GM18870 (cell line): ENCODE results near the gene EXOC3.
"Not testable (repeated sequence)": the region's sequence is repeated elsewhere in the genome, so short reads cannot be mapped to it uniquely, and the experiment has no call there.

ENCODE experiments used
- ATAC-seq: cut with Tn5 transposase; IDR thresholded peaks from one replicate; pipeline ENCODE4 v1.9.1; 2021; ENCODE audit warnings: moderate library complexity; ENCODE audit not compliant: unreplicated experiment

The EXOC3 gene

DNA sequence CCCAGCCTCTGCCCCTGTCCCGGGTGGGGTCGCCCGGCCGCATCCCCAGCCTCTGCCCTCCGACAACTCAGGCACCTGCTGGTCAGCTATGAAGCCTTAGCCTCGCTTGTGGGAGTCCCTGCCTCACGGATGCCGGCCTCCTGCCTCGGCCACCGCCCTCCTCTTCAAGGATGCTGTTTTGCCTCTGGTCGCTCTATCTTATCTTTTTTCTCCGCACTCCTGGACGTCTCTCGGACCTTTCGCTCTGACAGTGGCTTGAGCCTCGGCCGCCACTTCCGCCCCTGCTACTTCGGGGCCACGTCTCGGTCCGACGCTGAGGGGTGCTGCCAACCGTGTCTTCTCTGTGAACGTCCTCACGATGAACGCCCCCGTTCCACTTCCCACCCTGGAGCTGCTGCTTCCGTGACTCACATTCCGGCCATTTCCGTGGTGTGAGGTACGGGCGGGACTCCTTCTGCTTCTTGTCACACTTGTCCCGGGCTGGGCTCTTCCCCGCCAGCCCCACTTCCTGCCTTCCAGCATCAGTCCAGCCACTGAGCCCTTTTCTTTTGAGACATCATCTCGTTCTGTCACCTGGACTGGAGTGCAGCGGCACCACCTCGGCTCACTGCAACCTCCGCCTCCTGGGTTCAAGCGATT is 55.0 kb downstream of the EXOC3 start:
- ATAC-seq = no peak

DNA sequence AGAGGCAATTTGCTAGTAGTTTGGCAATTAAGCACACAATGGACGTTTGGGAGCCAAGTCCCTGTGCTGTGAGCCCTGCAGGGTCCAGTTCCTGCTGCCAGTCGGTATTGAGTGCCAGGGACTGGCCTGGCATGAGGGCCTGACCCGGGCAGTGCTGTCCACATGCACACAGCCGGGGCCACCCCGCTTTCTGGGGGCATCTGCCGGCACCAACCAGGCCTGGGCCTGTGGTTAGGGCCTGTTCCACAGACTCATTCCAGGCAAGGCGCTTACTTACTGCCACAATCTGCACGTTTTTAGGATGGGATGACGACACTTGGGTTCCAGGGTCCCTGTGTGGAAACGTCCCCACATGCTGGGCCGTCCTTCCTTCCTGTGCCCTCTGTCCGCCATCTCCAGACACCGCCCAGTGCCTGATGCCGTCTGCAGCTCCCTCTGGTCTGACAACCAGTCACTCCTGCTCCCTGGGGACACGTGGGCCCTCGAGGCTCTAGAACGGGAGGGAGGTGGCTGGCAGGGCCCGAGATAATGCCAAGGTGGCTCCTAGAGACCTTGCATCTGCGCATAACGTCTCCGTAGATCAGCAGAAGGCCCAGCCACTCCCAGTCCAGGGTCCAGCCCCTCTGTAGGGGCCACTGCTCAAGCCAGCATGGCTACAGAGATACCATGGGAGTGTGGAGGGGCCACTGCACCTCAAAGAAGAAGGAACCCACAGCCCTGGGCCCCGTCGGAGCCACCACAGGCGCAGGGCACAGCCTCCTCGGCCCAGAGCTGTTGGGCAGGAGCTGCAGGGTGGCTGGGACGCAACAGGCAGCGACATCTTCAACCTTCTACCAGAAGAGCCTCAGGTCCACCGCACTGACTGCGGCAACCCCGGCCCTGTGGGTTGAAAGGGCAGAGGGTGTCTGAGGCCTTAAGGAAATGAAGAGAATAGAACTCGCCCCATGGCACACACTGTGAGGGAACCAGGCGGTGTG is 56.5 kb downstream of the EXOC3 start:
- ATAC-seq = no peak

DNA sequence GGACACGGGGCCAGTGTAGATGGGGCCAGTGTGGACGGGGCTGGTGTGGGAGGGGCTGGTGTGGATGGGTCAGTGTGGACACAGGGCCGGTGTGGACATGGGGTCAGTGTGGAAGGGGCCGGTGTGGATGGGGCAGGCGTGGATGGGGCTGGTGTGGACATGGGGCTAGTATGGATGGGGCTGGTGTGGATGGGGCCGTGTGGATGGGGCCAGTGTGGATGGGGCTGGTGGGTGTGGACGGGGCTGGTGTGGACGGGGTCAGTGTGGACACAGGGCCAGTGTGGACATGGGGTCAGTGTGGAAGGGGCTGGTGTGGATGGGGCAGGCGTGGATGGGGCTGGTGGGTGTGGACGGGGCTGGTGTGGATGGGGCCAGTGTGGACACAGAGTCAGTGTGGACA is 57.5 kb downstream of the EXOC3 start:
- ATAC-seq = no peak

DNA sequence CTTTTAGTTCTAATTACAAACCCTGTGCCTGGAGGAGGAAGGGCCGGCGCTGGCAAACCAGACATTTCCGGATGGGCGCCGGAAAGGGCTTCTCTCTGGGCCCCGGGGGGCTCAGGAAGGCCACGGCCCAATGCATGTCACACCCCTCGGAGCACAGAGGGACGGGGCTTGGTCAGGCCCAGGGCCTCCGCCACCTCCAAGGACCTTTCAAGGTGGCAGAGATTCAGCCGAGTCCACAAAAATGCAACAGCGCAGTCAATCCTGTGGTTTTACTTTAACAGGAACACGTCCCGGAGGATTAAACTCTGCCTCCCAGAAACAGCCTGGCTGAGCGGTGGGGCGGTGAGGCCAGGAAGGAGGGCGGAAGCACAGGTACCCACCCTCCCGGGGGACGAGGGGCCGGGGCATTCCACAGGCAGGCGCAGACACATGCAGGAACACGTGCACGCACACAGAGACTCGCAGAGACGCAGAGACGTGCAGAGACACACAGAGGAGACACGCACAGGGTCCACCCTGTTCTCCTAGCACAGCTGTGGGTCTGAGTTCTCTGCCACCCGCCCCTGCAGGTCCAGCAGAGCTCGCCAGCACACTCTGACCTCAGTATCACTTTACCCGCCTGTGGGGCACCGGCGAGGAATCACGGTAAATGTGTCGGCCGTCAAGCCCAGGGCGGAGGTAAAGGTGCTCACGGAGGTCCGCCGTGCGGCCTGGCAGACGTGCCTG is 58.3 kb downstream of the EXOC3 start:
- ATAC-seq = no peak

DNA sequence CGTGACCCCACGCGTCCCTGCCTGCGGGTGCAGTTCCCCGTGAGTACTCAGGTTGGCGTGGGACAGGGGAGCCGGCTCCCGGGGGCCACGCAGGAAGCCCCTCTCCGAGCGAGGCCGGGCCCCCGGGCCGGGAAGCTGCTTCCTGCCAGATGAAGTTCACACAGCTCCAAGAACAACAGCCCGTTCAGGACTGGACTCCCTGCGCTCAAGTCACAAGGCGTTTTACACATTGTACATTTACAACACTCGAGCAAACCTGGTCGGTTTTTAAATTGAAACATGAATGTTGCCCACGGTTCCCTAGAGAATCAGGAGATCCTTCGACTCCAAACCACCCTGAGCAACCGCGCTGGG is 58.8 kb downstream of the EXOC3 start:
- ATAC-seq = no peak

DNA sequence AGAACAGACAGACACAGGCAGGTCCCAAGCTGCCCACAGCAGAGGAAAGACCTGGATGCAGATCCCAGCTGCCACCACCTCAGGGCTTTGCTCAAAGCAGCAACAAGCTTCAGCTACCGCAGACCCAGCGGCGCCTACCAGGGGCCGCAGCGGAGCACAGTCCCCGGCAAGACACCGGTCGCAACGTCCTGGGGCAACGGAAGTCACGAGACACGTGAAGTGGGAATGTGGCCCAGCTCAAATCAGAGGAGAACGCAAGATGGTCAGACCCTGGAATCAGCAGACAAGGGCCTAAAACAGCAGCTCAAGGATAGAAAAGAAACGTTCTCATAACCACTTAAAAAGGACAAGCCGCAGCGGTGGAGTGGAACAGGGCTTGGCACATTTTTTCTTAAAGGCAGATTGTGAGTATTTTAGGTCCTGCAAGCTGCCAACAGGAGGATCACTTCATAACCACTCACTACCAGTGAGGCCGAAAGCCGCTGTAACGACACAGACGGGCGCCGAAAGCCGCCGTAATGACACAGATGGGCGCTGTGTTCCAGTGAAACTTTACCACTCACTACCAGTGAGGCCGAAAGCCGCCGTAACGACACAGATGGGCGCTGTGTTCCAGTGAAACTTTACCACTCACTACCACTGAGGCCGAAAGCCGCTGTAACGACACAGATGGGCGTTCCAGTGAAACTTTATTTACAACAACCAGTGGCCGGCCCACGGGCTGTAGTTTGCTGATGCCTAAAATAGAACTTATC is 59.5 kb downstream of the EXOC3 start:
- no peak for ATAC-seq

DNA sequence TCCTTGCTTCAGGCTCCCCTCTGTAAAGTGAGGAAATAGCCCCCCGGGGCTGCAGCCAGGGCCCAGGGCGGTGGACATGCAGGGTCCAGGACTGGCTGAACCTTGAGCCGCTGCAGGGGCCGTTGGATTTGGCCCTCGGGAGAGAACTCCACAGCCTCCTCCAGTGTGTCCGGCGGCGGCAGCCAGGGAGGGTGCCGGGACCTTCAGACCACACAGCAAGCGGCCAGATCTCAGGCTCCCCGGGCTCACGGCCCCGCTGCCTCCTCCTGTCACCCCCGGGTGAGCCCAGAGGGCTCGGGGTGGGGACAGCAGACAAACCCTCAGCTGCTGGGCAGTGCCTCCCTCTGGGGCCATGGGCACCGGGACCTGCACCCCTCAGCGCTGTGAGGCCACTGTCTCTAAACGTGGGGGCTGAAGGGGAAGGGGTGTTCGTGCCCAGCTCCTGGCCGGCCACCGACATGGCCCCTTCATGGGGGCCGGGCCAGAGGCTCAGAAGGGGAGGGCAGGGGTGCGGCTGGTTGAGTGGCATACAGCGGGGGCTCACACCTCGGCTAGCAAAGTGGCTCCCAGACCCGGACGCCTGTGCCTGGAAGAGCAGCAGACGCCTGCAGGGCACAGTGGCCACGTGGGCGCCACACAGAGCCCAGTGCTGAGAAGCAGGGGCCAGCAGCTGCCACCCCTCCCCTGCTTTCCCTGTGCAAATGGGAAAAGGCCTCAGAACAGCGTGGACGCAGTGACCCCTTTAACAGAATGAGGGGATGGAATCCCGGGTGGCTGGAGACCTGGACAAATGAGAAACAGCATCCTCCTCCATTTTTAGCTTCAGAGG is 61.6 kb downstream of the EXOC3 start:
- no peak for ATAC-seq

DNA sequence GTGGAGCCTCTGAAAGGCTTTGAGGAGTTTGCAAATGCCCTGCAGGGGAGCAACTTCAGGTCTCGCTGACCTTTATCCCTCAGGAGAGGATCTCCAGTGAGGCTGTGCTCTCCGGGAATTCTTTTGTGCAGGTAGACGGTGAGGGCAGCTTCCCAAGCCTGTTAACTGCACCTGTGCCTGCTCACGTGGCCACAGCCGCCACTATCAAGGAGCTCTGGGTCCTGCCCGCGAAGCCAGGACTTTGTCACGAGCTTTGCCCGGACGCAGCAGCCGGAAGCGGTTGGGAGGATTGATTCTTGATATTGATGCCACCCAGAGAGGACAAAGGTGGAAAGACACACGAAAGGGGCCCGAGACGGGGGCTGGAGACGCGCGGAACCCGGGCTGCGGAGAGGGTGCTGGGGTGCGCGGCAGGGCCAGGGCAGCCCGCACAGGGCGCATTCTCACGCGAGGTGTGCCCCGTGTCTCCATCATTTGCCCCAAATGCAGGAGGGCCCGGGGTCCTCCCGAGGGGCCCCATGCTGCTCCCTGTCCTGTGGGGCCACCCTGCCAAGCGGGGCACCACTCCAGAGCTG is 63.1 kb downstream of the EXOC3 start:
- ATAC-seq = no peak

DNA sequence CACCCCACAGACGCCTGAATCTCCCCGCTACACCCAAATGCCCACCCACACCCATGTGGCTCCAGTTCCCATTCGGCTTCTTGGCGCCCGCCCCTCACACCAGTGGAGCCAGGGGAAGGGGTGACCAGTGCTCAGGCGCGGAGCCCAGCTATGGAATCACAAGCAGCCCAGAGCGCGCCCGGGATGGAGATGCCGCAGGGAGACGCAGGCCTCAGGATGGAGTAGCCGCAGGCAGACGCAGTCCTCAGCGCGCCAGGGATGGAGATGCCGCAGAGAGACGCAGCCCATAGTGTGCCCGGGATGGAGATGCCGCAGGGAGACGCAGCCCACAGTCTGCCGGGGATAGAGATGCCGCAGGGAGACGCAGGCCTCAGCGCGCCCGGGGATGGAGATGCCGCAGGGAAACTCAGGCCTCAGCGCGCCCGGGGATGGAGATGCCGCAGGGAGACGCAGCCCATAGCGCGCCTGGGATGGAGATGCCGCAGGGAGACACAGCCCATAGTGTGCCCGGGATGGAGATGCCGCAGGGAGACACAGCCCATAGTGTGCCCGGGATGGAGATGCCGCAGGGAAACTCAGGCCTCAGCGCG is 65.1 kb downstream of the EXOC3 start:
- ATAC-seq = not testable (repeated sequence)

DNA sequence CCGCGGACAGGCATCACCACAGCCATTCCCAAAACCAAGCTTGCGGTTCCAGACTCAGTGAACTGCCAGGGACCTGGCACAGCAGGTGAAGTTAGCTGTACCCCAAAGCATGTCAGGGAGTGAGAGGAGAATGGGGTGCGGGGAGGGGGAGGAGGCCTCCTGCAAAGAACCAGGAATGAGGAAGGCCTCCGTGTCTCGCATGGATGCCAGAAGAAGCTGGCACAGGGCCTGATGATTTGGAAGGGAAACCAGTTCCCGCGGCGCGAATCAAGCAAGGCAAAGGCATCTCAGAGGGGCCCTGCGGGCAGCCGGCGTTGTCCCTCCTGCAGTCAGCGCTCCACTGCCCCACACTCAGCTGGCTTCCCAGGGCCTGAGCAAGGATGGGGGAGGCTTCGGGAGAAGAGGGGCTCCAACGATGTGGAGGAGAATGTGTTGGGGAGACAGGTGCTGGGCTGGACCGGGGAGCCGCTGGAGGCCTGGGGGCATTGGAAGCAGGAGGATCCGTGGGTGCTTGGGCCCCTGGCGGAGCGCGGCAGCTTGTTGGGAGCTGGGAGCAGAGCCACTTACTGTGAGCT is 66.7 kb downstream of the EXOC3 start:
- ATAC-seq = no peak

DNA sequence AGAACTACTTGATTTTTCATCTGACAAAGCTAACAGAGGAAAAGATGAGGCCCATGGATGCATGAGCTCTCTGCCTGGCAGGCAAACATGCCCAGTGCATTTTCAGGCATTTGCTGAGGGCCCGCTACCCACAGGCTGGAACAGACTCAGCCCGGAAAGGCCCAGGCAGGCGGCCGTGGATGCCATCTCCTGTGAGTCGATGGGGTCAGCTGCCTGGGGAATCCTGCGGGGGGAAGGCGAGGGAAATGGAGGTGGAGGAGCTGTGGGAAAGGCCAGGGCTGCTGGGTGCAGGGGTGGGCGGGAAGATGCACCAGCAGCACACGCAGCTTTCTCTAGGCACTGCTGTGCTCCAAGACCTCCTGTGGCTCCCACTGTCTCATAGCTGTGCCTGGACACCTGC is 67.5 kb downstream of the EXOC3 start:
- ATAC-seq = no peak

DNA sequence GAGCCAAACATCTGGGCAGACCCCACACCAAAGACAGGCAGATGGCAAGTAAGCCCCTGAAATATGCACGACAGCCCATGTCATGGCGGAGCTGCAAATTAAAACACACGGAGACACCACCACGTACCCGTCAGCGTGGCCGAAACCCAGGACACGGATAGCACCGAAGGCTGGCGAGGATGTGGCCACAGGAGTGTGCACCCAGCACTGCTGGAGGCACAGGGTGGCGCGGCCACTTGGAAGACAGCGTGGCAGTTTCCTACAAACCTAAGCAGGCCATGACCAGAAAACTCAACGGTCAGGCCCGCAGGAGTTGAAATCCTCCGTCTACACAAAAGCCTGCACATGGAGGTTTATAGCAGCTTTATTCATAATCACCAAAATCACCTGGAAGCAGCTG is 68.5 kb downstream of the EXOC3 start:
- no peak for ATAC-seq

DNA sequence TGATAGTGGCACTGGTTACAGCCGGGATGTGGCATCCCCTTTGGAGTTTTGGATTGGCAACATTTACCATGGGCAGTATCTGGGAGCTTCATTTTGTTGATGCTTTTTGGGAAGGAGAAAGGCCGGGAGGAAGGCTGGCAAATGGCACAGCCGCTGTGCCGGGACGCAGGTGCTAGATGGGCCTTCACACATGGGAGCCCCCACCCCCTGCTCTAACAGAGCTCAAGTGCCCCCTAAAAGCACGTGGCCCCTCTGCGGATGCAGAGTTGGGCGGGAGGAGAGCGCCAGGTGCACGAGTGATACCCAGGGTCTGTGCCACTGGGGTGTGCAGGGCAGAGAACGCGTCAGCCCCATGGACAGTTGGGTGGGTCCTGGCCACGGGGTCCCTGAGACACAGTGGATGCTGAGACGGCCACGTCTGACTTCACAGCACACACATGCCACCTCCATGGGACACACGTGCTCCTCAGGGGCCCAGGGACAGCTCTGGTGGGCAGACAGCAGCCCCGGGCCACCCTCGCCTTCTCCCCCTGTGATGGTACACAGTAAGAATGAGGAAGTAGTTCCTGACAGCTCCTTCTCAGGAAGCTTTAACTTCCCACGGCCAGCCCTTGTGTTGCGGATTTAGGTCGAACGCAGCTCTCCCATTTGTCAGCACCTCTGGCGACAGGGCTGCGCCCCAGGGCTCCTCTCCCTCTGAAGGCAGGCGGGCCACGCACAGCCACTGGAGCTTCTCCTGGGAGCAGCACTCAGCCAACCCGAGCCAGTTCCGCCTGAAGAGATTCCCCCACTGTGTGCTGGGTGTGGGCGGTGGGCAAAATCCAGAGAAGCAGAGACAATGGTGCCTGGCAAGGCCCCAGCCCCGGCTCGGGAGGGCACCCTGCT is 70.5 kb downstream of the EXOC3 start:
- no peak for ATAC-seq

DNA sequence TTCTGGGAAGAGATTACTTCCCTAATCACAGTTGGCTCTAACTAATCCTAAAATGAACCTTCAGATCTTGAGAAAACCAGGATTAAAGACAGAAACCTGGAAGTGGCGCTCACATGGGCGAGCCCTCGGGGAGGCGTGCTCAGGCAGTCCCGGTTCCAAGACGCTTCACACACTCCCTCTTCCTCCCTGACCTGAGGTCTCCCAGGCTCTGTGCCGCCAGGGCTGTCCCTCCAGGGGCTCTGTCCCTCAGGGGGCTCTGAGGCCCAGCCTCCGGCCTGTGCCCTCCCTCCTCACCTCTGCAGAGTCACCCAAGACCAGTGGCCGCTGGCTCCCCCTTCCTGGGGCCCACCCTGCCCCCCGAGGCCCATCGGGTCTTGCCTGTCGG is 71.1 kb downstream of the EXOC3 start:
- no peak for ATAC-seq

DNA sequence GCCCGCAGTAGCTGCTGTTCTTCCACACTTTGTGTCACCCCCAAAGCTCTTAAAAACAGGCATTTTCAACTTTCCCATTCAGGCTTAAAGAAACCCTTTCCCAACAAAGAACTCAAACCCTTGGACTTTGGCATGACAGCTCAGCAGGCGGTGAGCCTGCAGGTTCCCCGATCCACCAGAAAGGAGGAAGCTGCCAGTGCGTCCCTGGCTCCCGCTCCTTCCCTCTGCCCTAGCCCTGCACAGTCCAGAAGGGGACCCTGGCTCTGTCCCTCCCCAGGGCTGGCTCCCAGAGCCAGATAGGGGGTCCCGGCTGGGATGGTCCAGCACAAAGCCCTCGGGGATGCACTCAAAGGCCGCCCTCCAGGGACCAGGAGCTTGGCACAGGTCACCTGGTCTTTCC is 71.7 kb downstream of the EXOC3 start:
- no peak for ATAC-seq

DNA sequence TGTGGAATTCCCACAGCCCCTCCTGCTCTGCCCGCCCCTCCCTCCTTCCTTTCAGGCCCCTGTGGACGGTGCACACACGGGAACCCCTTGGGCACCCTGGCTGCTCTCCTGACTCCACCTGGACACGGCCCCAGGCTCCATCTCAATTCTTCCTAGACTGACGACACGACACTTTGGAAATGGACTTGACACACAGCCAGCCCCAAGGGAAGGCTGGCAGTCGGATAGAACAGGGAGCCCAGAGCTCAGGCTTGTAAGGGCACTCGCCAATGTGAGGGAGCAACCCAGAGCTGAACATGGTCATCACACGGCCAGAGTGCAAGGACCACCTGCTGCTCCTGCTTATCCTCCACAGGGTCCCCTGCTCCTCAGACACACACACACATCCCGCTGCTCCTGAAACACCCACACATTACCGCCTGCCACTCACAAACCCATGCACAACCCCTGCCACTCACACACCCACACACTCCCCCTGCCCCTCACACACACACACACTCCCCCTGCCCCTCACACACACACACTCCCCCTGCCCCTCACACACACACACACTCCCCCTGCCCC is 72.4 kb downstream of the EXOC3 start:
- ATAC-seq = no peak

DNA sequence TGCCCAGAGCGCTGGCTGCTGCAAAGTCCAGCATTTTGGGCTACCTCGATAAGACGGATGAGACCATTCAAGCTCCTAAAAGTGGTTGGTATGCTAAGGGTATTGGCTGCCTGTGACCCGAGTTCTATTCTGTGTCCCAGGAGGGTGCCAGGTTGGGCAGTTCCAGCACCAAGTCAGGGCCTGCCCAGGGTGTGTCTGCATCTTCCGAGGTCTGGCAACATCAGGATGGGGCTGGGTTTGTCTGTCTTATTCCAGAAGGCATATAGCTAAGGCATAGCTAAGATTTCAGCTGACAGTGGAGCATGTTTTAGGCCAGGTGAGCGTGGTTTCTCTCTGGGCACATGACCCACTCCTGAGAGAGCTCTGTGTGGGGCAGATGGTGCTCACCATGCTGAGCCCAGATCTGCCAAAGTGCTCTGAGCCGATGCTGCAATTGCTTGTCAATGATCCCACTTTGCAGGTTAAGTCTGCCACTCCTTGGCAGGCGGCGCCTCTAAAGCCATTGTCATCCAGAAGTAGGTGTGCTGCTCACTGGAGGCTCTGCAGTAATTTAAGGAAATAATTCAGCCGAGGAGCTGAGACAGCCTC is 73.5 kb downstream of the EXOC3 start:
- ATAC-seq = no peak
